DOHH2 (cell line): ENCODE data around the gene SEMA6A.

Source experiments
- H3F3A ChIP-seq: fragments of 200-600 bp; sonication (generic), shearing (Covaris generic); 2 replicates; pipeline ENCODE4 v1.6.0; 2016; ENCODE audit warnings: antibody characterized with exemption, mild to moderate bottlenecking; ENCODE audit not compliant: control insufficient read depth, insufficient read depth
- H3K27ac ChIP-seq: fragments of 200-600 bp; sonication (generic); 2 replicates; pipeline ENCODE4 v1.5.1; 2014; ENCODE audit warnings: low read depth, mild to moderate bottlenecking, low read length, moderate library complexity
- H3K27me3 ChIP-seq: fragments of 200-600 bp; sonication (generic); 2 replicates; pipeline ENCODE4 v1.6.1; 2014; ENCODE audit warnings: mild to moderate bottlenecking, low read length, mixed read lengths; ENCODE audit not compliant: control insufficient read depth
- H3K36me3 ChIP-seq: fragments of 200-600 bp; sonication (generic); 2 replicates; pipeline ENCODE4 v1.6.1; 2014; ENCODE audit warnings: mild to moderate bottlenecking, low read length, moderate library complexity, mixed read lengths; ENCODE audit not compliant: control insufficient read depth
- H3K4me1 ChIP-seq: fragments of 200-600 bp; sonication (generic); 2 replicates; pipeline ENCODE4 v1.6.1; 2014; ENCODE audit warnings: mild to moderate bottlenecking, low read length, mixed read lengths; ENCODE audit not compliant: control insufficient read depth
- H3K4me2 ChIP-seq: fragments of 200-600 bp; sonication (generic); 2 replicates; pipeline ENCODE4 v1.6.0; 2014; ENCODE audit warnings: mild to moderate bottlenecking, low read length, moderate library complexity
- H3K4me3 ChIP-seq: fragments of 200-600 bp; sonication (generic); 2 replicates; pipeline ENCODE4 v1.5.1; 2014; ENCODE audit warnings: mild to moderate bottlenecking, low read length, mixed read lengths
- H3K79me2 ChIP-seq: fragments of 200-600 bp; sonication (generic); 2 replicates; pipeline ENCODE4 v1.6.1; 2014; ENCODE audit warnings: mild to moderate bottlenecking, low read length, mixed read lengths; ENCODE audit not compliant: control insufficient read depth
- H3K9me2 ChIP-seq: fragments of 200-600 bp; sonication (generic); replicated peaks from 2 replicates; pipeline ENCODE4 v1.6.1; 2014; ENCODE audit warnings: mild to moderate bottlenecking, low read length, mixed read lengths; ENCODE audit not compliant: control insufficient read depth
- H3K9me3 ChIP-seq: fragments of 200-600 bp; sonication (generic); 2 replicates; pipeline ENCODE4 v1.6.1; 2014; ENCODE audit warnings: antibody characterized with exemption, low read length, mixed read lengths; ENCODE audit not compliant: control insufficient read depth, insufficient read depth
- H4K20me1 ChIP-seq: fragments of 200-600 bp; sonication (generic); 2 replicates; pipeline ENCODE4 v1.6.0; 2014; ENCODE audit warnings: low read depth, mild to moderate bottlenecking, antibody characterized with exemption, low read length, moderate library complexity; ENCODE audit not compliant: control insufficient read depth, insufficient read depth
- CTCF ChIP-seq: fragments of 200-600 bp; sonication (generic); IDR thresholded peaks from one replicate; pipeline ENCODE4 v1.5.1; 2014; ENCODE audit warnings: antibody characterized with exemption, mild to moderate bottlenecking, low read depth, low read length; ENCODE audit not compliant: poor library complexity, severe bottlenecking
- EZH2phosphoT487 ChIP-seq: fragments of 200-600 bp; sonication (generic); IDR thresholded peaks from 2 replicates; pipeline ENCODE4 v1.6.1; 2017; ENCODE audit warnings: borderline replicate concordance, mild to moderate bottlenecking, antibody characterized with exemption, low read length, moderate library complexity, mixed read lengths

SEMA6A gene

DNA sequence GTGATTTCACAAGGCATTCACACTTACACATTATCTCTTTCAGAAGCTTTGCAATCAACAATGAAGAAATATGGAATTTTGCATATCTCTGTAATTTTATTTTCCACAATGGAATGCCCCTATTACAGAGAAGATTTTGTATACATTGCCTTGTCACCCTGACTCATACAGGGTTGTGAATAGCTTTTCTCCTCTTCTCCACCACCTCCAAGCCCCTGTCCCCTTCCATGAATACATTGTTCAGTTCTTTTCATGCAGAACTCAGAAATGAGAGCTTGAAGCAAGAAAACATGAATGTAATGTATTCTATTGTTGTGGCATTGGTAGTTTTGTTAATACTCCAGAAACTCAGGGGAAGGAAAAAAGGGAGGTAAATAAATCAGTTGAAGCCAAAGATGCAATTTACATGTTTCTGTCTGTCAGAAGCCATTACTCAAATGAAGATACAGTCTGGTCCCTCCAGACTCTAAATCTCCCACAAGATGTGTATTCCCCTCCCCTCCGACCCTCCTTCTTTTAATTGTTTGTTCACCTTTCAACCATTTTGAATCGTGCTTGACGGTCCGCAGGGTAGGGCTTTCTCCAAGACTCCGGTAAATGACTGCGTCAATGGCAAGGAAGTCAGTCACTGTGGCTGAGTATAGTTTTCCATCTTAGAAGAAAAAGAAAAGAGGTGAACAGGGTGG lies 86.1 kb downstream of the SEMA6A start:
- H3K4me2 ChIP-seq, result no peak overlapping the region
- H3F3A ChIP-seq, result no peaks in the 10 kb centered on the region
- H3K79me2 ChIP-seq, result no peaks in the 10 kb centered on the region
- H3K27me3 ChIP-seq, result no peaks in the 10 kb centered on the region
- H3K4me3 ChIP-seq, result no peak overlapping the region
- H4K20me1 ChIP-seq, result no peaks in the 10 kb centered on the region
- H3K27ac ChIP-seq, result no peak overlapping the region
- no peak for TF ChIP-seq EZH2phosphoT487
- no peak for TF ChIP-seq CTCF
- H3K36me3 ChIP-seq, result no peaks in the 10 kb centered on the region
- H3K9me2 ChIP-seq, result no peaks in the 10 kb centered on the region
- H3K4me1 ChIP-seq, result no peaks in the 10 kb centered on the region
- no peaks in the 10 kb centered on the region for H3K9me3 ChIP-seq

DNA sequence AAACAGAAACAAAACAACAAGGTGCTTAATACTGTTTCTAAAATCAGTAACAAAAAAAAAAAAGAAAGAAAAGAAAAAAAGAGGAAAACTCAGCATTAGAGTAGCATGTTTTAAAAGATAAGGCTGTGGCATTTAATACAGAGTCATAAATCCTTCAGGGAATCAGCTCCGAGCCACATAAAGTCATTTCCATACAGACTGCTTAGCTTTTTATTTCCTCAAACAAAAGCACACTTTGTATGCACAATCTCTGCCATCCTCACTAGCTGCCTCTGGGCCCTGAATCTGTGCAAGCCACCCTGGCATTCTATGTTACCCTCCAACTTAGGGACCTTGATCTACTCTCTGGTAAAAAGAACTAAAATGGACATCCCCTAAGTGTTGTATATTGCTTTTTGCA lies 87.6 kb downstream of the SEMA6A start:
- no peaks in the 10 kb centered on the region for H3K9me2 ChIP-seq
- H3F3A ChIP-seq, result no peaks in the 10 kb centered on the region
- H3K27ac ChIP-seq, result no peak overlapping the region
- H3K4me1 ChIP-seq, result no peaks in the 10 kb centered on the region
- TF ChIP-seq EZH2phosphoT487 (no peak), CTCF (no peak)
- H3K27me3 ChIP-seq, result no peaks in the 10 kb centered on the region
- no peaks in the 10 kb centered on the region for H3K79me2 ChIP-seq
- H4K20me1 ChIP-seq, result no peaks in the 10 kb centered on the region
- no peak overlapping the region for H3K4me2 ChIP-seq
- H3K4me3 ChIP-seq, result no peak overlapping the region
- H3K9me3 ChIP-seq, result no peaks in the 10 kb centered on the region
- no peaks in the 10 kb centered on the region for H3K36me3 ChIP-seq

GRCh38 chr5:116486588-116486987 lies 88.0 kb downstream of the SEMA6A start:
- no peaks in the 10 kb centered on the region for H3K79me2 ChIP-seq
- no peaks in the 10 kb centered on the region for H3K36me3 ChIP-seq
- H3K4me2 ChIP-seq, result no peak overlapping the region
- TF ChIP-seq CTCF, result no peak
- TF ChIP-seq EZH2phosphoT487, result no peak
- no peaks in the 10 kb centered on the region for H3F3A ChIP-seq
- H3K4me3 ChIP-seq, result no peak overlapping the region
- no peaks in the 10 kb centered on the region for H3K27me3 ChIP-seq
- H4K20me1 ChIP-seq, result no peaks in the 10 kb centered on the region
- no peak overlapping the region for H3K27ac ChIP-seq
- no peaks in the 10 kb centered on the region for H3K4me1 ChIP-seq
- H3K9me2 ChIP-seq, result no peaks in the 10 kb centered on the region
- H3K9me3 ChIP-seq, result no peaks in the 10 kb centered on the region
